Naive B cell (primary cell): ENCODE data around the gene GALC. TPM values are rescaled to one million over a fixed set of nuclear protein-coding genes. Genes with fewer than 3 reads are reported as not detected.

ENCODE experiments used
- ATAC-seq, 2 donors: fragments of 150-1000 bp; cut with Tn5 transposase; 2 replicates each; pipeline ENCODE4 v1.10.0; 2021; ENCODE audit warnings: low read depth in 2 of 2, mild to moderate bottlenecking in 2 of 2, moderate library complexity in 2 of 2
- DNase-seq: peaks from one replicate; pipeline ENCODE4 v3.0.0; 2022
- H3K27ac Mint-ChIP-seq, 6 donors: one replicate each; pipeline ENCODE4 v1.8.0; 2020 to 2022; ENCODE audit warnings: mild to moderate bottlenecking in 6 of 6, mixed read lengths in 6 of 6, moderate library complexity in 5 of 6, inconsistent platforms in 2 of 6
- H3K27me3 Mint-ChIP-seq, 3 donors: one replicate each; pipeline ENCODE4 v1.8.0; 2021 to 2022; ENCODE audit warnings: mixed read lengths in 3 of 3, mild to moderate bottlenecking in 1 of 3
- H3K36me3 Mint-ChIP-seq, 2 donors: one replicate each; pipeline ENCODE4 v1.8.0; 2020 to 2022; ENCODE audit warnings: mixed read lengths in 2 of 2, inconsistent platforms in 1 of 2, mild to moderate bottlenecking in 1 of 2
- H3K4me1 Mint-ChIP-seq, 3 donors: one replicate each; pipeline ENCODE4 v1.8.0; 2020 to 2022; ENCODE audit warnings: mixed read lengths in 3 of 3, inconsistent platforms in 1 of 3, mild to moderate bottlenecking in 1 of 3, moderate library complexity in 1 of 3
- H3K4me3 Mint-ChIP-seq, 8 donors: one replicate each; pipeline ENCODE4 v1.8.0; 2020 to 2022; ENCODE audit warnings: mild to moderate bottlenecking in 8 of 8, mixed read lengths in 8 of 8, moderate library complexity in 8 of 8, inconsistent platforms in 2 of 8
- H3K9me3 Mint-ChIP-seq, 7 donors: one replicate each; pipeline ENCODE4 v1.8.0; 2020 to 2022; ENCODE audit warnings: mixed read lengths in 7 of 7, mild to moderate bottlenecking in 5 of 7, inconsistent platforms in 2 of 7, moderate library complexity in 1 of 7
- polyA plus RNA-seq, 6 donors: library from polyadenylated mRNA; unstranded; fragments of 300-500 nt; fragmentation: Illumina TruSeq; gene quantifications; one replicate each; pipeline ENCODE4 v1.2.3, GENCODE V29; 2021; ENCODE audit warnings: low read depth in 6 of 6

The GALC gene
- polyA plus RNA-seq, 6 donors from 2014 or later: 3.6 to 9.4 (median 6.5) TPM

DNA sequence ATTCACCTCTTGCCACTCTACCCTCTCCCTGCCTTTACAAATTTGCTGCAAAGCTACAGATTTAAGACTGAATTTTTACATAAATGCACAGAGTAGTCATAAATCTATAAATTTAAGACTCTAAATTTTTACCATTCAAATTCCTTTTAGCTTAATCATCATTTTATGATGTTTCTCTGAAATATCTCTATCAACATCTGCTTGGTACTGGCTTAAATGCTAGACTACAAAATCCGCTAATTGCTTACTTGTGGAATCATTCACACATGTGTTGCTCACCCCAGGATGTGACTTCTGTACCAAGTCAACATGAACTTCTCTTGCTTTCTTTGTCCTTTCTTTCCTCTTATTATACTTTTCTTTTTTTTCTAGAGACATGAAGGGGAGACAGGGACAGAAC is 109.2 kb downstream of the GALC start:
- no peak overlapping the region for H3K4me3 Mint-ChIP-seq

More for the DNA sequence above, 109.2 kb downstream of the GALC start:
- peaks cover 14 to 31% (median 16%) of the 10 kb centered on the region in 3 donors for H3K27me3 Mint-ChIP-seq
- DNase-seq: no peak
- H3K9me3 Mint-ChIP-seq: peaks cover 0 to 13% (median 4%) of the 10 kb centered on the region in 7 donors
- no peak for ATAC-seq
- no peaks in the 10 kb centered on the region for H3K4me1 Mint-ChIP-seq
- H3K27ac Mint-ChIP-seq: no peak overlapping the region
- H3K36me3 Mint-ChIP-seq: peaks cover 0 to 3% of the 10 kb centered on the region in 2 donors

Other genes starting within 250 kb of the GALC start
- 10 to 100 TPM; 14.2 to 32.3 (median 18.8) TPM for gene GPR65, start 12.0 kb upstream of the GALC start, polyA plus RNA-seq